GM18873 (cell line): ENCODE results near the gene SCN5A.

Source experiments
- ATAC-seq: cut with Tn5 transposase; IDR thresholded peaks from one replicate; pipeline ENCODE4 v1.9.1; 2021; ENCODE audit warnings: mild to moderate bottlenecking, moderate library complexity, moderate number of reproducible peaks; ENCODE audit not compliant: unreplicated experiment, low FRiP score

The SCN5A gene

DNA sequence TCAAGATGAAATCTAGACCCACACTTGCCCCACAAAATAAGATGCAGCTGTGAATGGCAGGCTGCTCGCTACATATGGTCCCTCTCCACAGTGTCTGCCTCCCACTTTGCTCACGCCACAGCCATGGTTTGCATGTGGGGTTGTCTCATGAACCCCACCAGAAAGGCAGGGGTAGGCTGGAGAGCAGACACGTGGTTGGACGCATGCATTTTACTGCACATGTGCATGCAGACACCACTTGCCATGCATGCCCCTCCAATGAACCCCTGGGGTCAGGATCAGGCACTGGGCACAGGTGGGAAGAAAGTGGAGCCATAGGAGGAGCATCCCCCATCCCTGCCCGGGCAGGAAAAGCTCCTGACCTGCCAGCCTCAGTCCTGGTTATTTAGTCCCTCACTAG lies 20.7 kb downstream of the SCN5A start:
- ATAC-seq: no peak

DNA sequence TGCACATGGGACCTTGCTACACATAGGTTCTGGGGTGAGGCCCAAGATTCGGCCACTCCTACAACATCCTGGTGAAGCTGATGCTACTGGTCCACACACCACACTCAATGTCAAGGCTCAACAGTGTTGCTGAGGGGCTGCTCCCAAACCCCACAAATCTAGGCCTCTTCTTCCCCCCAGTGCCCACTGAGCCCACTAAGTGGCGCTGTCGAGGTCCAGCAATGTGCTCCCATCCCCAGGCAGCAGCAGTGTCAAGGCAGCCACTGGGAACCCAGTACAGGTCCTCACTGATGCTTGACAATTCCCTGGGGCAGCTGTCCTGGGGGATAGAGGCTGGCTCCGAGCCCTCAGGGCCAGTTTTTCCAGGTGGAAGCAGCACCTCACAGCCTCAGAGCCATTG lies 21.5 kb downstream of the SCN5A start:
- no peak for ATAC-seq

DNA sequence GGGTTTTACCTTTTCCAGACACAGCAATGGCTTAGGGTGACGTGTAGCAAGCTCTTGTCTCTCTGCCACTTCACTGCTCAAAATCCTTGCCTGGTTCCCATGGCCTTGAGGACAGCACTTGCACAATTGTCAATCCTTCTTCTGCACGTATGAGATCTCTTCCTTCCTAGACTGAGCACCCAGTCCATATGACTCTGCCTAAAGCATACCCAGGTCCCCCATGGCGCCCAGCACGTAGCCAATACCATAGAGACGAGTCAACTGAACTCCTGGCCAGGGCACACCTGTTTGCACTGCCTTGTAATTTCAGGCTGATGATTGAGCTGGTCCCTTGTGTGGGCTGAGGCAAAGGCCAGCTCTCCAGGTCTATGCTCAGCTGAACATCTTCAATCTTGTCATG lies 23.3 kb downstream of the SCN5A start:
- no peak for ATAC-seq

DNA sequence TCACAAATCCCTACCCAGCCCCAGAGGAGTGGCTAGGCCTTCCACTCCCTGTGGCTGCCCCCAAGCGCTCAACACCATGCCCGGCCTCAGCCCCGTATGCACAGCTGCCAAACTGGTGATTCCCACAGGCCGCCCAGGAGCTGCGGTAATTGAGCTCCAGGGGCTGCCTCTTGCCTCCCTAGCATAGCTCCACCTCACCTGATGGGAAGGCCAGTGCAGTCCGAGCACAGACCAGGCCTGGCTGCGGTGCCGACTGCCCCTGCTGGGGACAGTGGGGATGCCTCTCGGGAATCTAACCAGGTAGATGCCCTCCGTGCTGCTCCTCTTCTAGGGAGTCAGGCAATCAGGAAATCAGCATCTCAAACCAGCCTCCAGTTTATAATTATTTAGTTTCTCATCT lies 25.9 kb downstream of the SCN5A start:
- no peak for ATAC-seq

DNA sequence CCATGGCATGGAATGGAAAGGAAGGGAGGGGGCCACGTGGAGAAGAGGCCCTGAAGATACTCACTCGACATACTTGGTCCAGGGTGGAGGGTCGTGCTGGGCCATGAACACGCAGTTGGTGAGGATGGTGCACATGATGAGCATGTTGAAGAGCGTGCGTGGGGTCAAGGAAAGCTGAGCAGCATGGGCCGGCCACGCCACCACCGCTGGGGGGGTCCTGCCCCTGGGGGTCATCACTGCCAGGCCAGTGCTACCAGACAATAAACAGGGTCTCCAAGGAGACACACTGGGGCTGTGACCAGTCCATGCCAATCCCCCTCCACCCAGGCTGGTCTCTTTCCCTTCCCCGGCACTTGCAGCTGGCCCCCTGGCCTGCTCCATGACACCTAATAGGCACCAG lies 27.2 kb downstream of the SCN5A start:
- ATAC-seq: no peak

DNA sequence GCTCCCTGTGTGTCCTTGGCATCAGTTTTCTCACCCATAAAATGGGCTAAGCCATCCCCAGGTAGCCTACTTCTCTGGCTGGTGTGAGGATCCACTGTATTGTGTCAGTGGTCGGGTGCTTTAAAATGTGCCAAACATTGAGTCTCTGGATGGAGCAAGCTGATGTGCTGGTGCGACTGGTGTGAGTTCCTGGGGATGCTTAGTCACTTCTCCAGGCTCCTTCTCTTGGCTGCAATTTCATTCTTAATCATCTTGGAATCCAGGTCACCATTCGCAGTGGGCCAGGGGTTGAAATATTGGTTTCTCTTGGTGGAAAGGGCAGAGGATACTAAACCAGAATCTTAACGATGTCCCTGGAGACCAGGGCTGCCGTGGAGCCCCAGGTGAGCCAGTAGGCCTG lies 29.3 kb downstream of the SCN5A start:
- ATAC-seq: no peak

DNA sequence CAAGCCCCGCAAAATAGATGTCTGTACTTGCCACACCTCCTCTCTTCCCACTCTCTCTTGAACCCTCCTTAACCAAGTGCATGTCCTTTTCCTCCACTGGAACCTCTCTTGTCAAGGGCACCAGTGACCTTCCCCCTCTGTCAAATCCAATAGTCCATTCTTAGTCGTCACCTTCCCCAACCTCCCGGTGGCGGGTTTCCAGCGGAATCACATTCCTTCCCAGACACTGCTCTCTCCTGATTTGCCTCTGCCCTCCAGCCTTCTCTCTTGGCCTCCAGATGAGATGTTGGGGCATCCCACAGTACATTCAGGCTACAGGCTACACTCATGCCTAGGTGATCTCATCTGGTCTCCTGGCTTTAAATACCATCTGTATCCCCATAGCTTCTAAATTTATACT lies 31.1 kb downstream of the SCN5A start:
- ATAC-seq: no peak

DNA sequence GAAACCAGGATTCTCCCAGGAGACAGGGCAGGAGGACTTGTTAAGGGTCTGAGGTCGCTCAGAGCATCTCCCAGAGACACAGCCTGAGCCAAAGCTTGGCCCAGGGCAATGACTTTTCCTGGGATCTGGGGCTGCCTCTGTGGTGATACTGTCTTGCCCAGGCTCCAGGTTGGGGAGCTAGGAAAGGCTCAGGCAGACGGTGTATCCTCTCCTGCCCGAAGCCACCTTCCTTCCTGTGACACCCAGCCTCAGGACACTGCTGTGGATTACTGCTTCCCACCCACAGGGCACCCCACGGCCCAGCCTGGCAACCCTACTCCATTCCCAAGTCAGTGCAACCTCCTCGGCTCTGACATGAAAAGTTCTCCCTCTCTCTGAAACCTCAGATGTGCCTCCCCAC lies 31.9 kb downstream of the SCN5A start:
- ATAC-seq: no peak

DNA sequence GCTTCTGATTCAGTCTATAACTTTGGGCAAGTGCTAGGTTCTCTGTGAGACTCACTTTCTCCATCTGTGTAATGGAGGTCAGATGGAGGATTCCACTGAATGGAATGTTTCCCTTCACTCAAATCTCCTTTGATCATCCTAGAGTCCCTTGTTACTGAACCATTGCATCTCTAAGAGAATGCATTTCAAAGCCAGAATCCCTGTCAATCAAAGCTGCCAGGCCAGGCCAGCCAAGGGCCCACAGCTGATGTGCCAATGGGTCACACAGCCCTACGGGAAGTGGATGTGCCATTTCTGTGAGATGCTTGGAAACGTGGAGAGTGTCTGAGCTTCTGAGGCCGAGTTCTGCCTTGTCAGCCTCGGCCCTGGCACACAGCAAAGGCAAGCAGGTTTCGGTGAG lies 32.4 kb downstream of the SCN5A start:
- no peak for ATAC-seq

DNA sequence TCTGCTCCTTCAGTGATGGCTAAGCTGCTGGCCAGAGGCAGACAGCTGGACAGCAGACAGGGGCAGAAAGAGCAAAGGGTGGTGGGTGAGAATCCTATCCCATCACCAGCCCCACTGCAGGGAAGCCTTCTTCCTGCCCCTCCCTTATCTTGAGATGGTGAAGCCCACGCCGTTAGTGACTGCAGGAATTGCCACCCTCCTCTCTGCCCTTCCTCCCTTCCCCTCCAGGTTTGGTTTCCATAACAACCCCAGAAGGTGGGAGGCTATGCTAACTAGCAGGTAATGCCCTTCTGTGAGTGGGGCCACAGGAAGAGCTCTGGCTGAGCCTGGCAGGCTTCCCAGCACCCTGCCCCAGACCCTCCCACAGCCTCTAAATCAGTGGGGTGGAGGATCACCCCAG lies 32.8 kb downstream of the SCN5A start:
- ATAC-seq: no peak

DNA sequence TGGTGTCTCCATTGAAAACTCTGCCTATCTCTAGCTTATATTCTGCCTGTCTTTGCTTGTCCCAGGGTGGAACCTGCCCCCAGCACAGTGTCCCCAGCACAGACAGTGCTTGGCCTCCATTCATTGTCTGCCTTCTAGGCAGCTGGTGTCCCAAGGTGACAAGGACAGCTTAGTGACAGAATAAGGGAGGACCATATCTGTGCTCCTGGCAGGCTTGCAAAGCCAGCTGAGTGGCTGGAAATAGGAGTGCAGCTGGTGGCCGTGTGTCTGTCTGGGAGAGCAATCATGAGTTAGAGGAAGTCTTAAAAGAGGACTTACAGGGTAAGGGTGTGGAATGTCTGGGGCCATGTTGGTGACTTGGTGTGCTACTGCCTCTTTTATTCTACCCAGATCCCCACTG lies 33.4 kb downstream of the SCN5A start:
- no peak for ATAC-seq

DNA sequence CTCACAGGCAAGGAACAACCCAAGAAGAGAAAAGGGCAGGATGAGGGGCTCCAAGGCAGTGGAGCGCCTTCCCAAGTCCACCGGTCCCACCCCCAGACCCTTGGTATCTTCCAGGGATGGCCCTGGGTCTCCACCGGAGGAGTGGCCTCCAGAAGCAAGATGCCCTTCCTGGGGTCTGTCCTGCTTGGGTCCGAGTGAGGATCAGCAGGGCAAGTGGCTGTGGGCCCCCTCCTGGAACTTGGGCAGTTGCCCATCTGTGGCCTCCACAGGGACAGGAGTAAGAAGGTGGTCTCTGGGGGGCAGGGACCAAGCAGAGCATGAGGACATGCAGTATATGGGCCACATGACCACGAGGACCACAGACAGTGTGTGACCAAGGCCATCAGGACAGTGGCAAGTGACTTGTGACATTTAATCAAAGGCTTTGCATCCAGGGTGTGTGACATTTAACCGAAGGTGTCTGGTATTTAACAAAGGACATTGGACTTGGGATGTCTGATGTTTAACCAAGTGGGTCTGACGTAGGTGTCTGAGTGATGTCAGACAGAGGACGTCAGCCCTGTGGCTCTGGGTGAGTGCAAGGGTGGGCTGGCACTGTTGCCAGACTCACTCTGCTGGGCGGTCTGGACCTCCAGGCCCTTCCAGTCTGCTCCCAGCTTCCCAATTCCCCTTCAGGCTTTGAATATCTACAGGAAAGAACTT lies 34.7 kb downstream of the SCN5A start:
- no peak for ATAC-seq

DNA sequence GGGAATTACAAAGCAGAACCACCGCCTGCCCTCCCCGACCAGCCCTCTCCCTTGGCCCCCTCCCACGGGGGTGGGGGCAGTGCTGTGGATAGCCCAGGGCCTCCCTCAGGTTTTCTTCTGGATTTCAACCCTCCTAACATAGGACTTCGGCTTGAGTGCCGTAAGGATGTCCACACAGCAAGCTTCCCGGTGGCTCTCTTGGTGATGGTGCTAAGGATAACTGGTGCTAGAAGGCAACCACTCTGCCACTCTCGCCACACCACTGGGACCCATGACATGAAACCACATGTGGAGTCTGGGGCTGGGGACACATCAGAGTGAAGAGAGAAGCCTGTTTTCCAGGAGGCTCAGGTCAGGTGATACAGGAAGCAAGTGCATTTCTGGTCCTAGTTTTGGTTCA lies 35.4 kb downstream of the SCN5A start:
- no peak for ATAC-seq

DNA sequence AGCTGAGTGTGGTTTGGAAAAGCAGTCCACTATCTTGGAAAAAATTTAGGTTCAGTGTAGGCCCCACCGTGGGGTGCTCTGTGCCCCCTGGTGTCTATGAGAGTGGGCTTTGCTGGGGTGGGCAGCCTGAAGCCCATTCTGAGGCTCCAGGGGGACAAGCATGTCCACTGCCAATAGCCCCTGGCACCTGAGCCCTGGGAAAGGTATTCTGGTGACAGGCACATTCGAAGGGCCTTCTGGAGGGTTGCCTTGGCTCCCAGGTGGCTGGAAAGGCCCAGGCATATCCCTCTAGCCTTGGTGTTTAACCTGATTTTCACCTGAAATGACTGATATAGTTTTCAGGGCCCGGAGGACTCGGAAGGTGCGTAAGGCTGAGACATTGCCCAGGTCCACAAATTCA lies 36.1 kb downstream of the SCN5A start:
- ATAC-seq: no peak

DNA sequence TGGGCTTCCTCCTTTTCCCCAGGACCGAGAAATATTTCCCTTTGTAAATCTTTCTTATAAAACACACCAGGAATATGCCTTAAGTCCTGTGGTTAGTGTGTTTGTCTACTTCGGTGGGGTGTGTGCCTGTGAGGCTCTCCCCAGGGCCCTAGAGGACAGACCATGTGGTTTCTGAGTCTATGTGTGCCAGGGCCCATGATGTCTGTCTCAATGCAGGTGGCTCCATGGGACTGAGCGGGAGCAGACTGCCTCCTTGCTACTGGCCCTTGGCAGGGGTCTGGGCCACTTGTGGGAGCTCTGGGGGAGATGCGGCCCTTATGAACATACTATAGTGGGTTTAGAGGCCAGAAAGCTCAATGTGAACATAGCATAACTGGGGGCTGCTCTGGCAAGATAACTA lies 37.6 kb downstream of the SCN5A start:
- no peak for ATAC-seq

DNA sequence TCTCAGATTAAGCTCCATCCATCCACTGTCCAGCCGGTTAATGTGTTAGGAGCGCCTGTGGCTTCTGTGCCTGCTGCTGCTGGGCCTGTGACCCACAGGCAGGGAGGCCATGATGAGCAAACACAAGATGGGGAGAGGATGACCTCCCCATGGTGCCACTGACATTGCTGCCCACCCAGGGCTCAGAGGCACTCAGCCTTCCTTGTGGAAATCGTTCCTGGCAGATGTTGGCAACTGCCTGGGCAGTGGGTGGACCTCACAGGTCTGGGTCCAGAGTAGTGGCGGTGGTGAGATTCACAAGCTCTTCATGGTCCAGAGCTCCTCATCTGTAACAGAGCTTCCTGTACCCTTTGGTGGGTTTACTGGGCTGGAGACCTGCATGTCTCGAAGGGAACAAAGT lies 38.6 kb downstream of the SCN5A start:
- no peak for ATAC-seq

DNA sequence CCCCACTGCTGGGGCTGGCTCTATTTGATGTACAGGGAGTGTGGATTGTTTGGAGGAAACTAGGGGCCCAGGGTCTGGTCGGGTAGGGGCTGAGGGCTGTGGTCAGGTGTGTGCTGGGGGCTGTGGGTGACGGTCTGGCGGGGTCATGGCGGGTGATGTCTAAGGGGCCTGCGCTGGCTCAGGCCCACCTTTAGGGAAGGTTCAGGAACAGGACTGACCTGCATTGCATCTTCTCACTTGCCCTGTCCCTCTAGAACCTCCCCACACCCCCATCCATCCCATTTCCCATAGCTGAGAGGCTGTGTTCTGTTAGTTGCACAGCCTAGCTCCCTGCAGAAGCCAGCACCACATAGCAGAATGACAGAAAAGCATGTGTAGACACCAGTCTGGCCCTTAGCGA lies 39.1 kb downstream of the SCN5A start:
- no peak for ATAC-seq

DNA sequence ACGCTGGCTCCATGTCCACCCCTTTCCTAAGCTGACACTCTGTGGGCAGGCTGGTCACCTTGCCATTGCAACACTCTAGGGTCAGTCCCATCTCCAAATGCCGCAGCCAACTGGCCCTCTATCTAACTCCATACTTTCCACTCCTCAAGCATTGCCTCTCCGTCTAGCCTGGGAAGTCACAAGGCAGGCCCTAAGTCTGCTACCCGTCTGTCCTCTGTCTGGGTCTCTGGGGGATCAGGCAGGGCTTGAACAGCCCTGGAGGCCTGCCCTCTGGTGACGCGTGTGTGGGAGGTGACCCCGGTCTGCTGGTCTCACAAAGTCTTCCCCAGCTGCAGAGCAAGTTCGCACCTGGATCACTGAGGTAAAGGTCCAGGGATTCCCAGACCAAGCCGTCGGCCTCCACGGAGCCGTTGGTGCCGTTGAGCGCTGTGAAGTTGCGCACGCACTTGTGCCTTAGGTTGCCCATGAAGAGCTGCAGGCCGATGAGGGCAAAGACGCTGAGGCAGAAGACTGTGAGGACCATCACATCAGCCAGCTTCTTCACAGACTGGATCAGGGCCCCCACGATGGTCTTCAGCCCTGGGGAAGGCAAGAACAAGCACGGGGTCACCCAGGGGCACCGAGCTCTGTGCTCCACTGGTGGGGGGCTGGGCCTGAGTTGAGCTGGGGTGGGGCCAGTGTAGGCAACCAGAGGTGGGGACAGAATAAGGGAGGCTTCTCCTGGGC lies 39.9 kb downstream of the SCN5A start:
- no peak for ATAC-seq

DNA sequence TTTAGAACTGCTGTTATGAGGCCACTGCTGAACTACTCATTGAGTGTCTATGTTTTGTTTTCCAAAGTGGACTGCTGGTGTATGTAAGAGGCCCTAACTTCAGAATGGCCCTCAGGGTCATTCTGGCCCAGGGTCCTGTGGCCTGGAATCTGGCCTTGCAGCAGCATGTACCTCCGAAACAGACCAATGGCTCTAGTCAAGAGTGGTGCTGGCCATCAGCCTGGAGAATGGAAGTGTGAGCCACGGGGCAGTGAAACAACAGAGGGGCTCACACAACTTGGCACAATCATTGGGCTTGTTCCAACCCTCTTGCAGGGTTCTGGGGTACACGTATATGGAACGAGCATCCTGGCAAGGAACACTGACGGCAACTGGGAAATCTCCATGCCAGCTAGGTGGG lies 40.5 kb downstream of the SCN5A start:
- no peak for ATAC-seq

DNA sequence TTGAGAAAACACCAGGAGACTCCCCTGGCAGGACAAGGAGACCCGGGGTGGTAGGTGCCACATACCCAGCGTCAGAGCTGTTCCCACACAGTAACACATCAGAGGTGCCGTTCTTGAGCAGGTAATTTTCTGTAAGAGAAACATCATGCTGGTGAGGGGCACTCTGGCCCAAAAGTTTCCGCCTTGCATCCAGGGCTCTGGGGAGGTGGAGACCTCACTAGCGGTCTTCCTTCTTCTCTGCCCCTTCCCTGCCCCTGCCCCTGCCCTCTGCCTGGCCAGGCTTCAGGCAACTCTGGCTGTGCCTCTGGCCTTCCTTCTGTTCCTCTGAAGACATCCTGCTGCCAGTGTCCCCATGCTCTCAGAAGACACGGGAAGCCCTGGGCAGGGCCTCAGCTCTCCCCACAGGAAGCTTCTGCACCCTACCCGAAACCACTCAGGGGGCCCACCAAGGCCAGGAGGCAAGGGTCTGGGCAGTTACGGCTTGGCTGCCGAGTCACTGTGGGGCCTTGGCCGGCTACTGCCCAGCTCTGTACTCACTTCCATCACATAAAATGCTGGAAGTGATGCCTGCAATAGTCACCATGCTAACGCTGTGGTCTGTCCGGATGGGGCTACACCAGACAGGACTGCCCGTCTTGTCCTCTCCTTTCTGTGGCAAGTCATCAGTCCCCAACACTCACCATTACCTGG lies 41.3 kb downstream of the SCN5A start:
- no peak for ATAC-seq

DNA sequence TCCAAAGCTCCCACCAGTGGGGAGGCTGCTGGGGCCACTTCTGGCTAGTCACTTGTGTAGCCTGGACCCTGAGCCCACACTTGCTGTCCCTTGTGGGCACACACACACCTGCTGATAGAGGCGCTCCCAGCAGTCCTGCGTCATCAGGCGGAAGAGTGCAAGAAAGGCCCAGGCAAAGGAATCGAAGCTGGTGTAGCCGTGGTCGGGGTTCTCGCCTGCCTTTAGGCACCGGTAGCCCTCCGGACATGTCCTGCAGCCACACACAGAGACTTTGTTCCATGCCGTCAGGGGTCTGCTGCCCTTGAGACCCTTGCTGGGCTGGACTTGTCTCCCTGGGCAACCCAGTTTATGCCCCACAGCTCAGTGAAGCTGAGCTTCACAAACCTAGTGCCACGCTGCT lies 42.9 kb downstream of the SCN5A start:
- ATAC-seq: no peak

DNA sequence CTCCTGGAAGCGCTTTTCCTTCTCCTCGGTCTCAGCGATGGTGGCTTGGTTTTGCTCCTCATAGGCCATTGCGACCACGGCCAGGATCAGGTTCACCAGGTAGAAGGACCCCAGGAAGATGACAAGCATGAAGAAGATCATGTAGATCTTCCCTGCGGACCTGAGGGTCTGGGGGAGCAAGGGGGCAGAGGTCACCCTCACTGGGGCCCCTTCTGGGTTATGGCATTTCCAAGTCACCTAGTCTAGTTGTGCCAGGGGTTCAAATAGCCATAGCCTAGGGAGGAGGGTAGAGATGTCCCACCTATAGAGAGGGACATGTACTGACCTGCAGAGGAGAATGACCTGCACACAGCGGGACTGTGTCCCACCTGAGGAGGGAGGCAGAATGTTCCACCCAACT lies 43.5 kb downstream of the SCN5A start:
- no peak for ATAC-seq
